GM19438 (cell line): ENCODE data around the gene WWTR1.
A peak's percentile ranks its signal among the peaks of the same experiment; 100 is the strongest.

Experiments
- ATAC-seq: cut with Tn5 transposase; IDR thresholded peaks from one replicate; pipeline ENCODE4 v1.9.1; 2021; ENCODE audit warnings: low read depth; ENCODE audit not compliant: unreplicated experiment

The WWTR1 gene

GRCh38 chr3:149655826-149656574 lies 1.8 kb downstream of the WWTR1 start:
- no peak for ATAC-seq

GRCh38 chr3:149654188-149654601 lies 3.6 kb downstream of the WWTR1 start:
- ATAC-seq: no peak

- no peak for ATAC-seq
Measured at GRCh38 chr3:149653564-149653963, 4.3 kb downstream of the WWTR1 start.

- no peak for ATAC-seq
Measured at GRCh38 chr3:149653136-149653535, 4.7 kb downstream of the WWTR1 start.

GRCh38 chr3:149650828-149651227 lies 7.0 kb downstream of the WWTR1 start:
- no peak for ATAC-seq

- no peak for ATAC-seq
Measured at GRCh38 chr3:149648525-149648924, 9.3 kb downstream of the WWTR1 start.

GRCh38 chr3:149647812-149648211 lies 10.0 kb downstream of the WWTR1 start:
- no peak for ATAC-seq

- ATAC-seq: peak; percentile 85
Measured at GRCh38 chr3:149647285-149647684, 10.5 kb downstream of the WWTR1 start.

GRCh38 chr3:149646181-149646766 lies 11.6 kb downstream of the WWTR1 start:
- ATAC-seq: no peak

GRCh38 chr3:149643963-149644362 lies 13.9 kb downstream of the WWTR1 start:
- ATAC-seq: no peak

- ATAC-seq: no peak
Measured at GRCh38 chr3:149643482-149643798, 14.4 kb downstream of the WWTR1 start.

GRCh38 chr3:149640976-149641728 lies 16.7 kb downstream of the WWTR1 start:
- ATAC-seq: no peak

- ATAC-seq: no peak
Measured at GRCh38 chr3:149639093-149639486, 18.7 kb downstream of the WWTR1 start.

- no peak for ATAC-seq
Measured at GRCh38 chr3:149638228-149639092, 19.4 kb downstream of the WWTR1 start.

- ATAC-seq: no peak
Measured at GRCh38 chr3:149635396-149635795, 22.4 kb downstream of the WWTR1 start.

- ATAC-seq: no peak
Measured at GRCh38 chr3:149634573-149634972, 23.3 kb downstream of the WWTR1 start.

- no peak for ATAC-seq
Measured at GRCh38 chr3:149634072-149634471, 23.8 kb downstream of the WWTR1 start.

GRCh38 chr3:149632225-149632624 lies 25.6 kb downstream of the WWTR1 start:
- ATAC-seq: no peak

- no peak for ATAC-seq
Measured at GRCh38 chr3:149630806-149631205, 27.0 kb downstream of the WWTR1 start.

- ATAC-seq: no peak
Measured at GRCh38 chr3:149628957-149629670, 28.7 kb downstream of the WWTR1 start.
